Cortex of kidney (tissue), 1 donor: ENCODE data around the gene CD4.

ENCODE experiments used
- DNase-seq: peaks from one replicate; lab custom pipeline; 2025; lab: John Stamatoyannopoulos, UW

CD4 gene

GRCh38 chr12:6778574-6779550 is 10.5 kb upstream of the CD4 start:
- peak; percentile 29 for DNase-seq

GRCh38 chr12:6779708-6780432 is 9.5 kb upstream of the CD4 start:
- no peak for DNase-seq

- no peak for DNase-seq
Observed at GRCh38 chr12:6780573-6780972, 8.8 kb upstream of the CD4 start.

- no peak for DNase-seq
Observed at GRCh38 chr12:6782119-6782518, 7.2 kb upstream of the CD4 start.

- no peak for DNase-seq
Observed at GRCh38 chr12:6782850-6783566, 6.3 kb upstream of the CD4 start.

GRCh38 chr12:6783828-6784227 is 5.5 kb upstream of the CD4 start:
- DNase-seq, result no peak

- DNase-seq, result no peak
Observed at GRCh38 chr12:6784296-6784695, 5.0 kb upstream of the CD4 start.

GRCh38 chr12:6784761-6785160 is 4.6 kb upstream of the CD4 start:
- DNase-seq, result no peak

GRCh38 chr12:6786416-6787094 is 2.8 kb upstream of the CD4 start:
- DNase-seq, result no peak

GRCh38 chr12:6787309-6787708 is 2.0 kb upstream of the CD4 start:
- DNase-seq, result no peak

- DNase-seq, result no peak
Observed at GRCh38 chr12:6790496-6791150, 1.3 kb downstream of the CD4 start.

GRCh38 chr12:6791931-6792520 is 2.7 kb downstream of the CD4 start:
- DNase-seq, result no peak

GRCh38 chr12:6792522-6793201 is 3.3 kb downstream of the CD4 start:
- no peak for DNase-seq

- no peak for DNase-seq
Observed at GRCh38 chr12:6795088-6795487, 5.8 kb downstream of the CD4 start.

- no peak for DNase-seq
Observed at GRCh38 chr12:6796576-6796975, 7.2 kb downstream of the CD4 start.

GRCh38 chr12:6799147-6799546 is 9.8 kb downstream of the CD4 start:
- DNase-seq, result no peak

- DNase-seq, result no peak
Observed at GRCh38 chr12:6807170-6807569, 17.8 kb downstream of the CD4 start.

- DNase-seq, result no peak
Observed at GRCh38 chr12:6809056-6809455, 19.7 kb downstream of the CD4 start.

GRCh38 chr12:6810758-6811157 is 21.4 kb downstream of the CD4 start:
- no peak for DNase-seq

- DNase-seq, result no peak
Observed at GRCh38 chr12:6813363-6813762, 24.0 kb downstream of the CD4 start.
